Nephron progenitor cell (in vitro differentiated cells): ENCODE data around the gene PARP8.

ENCODE experiments used
- DNase-seq: peaks from one replicate; pipeline ENCODE4 v3.0.0; 2021
- H3K27ac Mint-ChIP-seq: 2 replicates; pipeline ENCODE4 v1.8.0; 2021; ENCODE audit warnings: mild to moderate bottlenecking, moderate library complexity, mixed read lengths
- H3K27me3 Mint-ChIP-seq: 2 replicates; pipeline ENCODE4 v1.8.0; 2021; ENCODE audit warnings: mild to moderate bottlenecking, low read depth, mixed read lengths; ENCODE audit not compliant: poor library complexity
- H3K36me3 Mint-ChIP-seq: 2 replicates; pipeline ENCODE4 v1.8.0; 2021; ENCODE audit warnings: low read depth, mixed read lengths
- H3K4me1 Mint-ChIP-seq: 2 replicates; pipeline ENCODE4 v1.8.0; 2021; ENCODE audit warnings: mixed read lengths
- H3K4me3 Mint-ChIP-seq: 2 replicates; pipeline ENCODE4 v1.8.0; 2021; ENCODE audit warnings: mild to moderate bottlenecking, moderate library complexity, mixed read lengths
- H3K9me3 Mint-ChIP-seq: 2 replicates; pipeline ENCODE4 v1.8.0; 2021; ENCODE audit warnings: mild to moderate bottlenecking, moderate library complexity, mixed read lengths
- CTCF ChIP-seq: fragments of 200-600 bp; sonication (generic); IDR thresholded peaks from 2 replicates; pipeline ENCODE4 v1.5.0; 2021; ENCODE audit warnings: antibody characterized with exemption

The PARP8 gene

DNA sequence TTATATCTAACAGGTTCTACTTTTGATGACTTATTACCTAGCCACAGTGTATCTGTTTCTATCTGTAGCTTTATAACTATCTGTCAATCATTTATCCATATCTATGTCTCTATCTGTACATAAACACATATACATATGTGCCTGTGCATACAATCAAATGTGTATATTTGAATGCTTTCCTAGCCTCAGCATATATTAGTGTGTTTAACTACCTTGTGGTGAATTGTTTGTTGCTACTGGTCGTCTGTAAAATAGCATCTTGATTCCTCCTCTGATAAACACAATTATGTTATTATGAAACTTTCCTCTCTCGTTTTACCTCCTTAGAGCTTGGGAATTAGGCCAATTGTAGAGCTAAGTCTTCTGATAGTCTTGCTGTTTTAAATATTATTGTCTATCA lies 44.4 kb downstream of the PARP8 start:
- H3K4me1 Mint-ChIP-seq, result peaks cover 8% of the 10 kb centered on the region
- H3K4me3 Mint-ChIP-seq, result no peak overlapping the region
- peaks cover 4% of the 10 kb centered on the region for H3K36me3 Mint-ChIP-seq
- no peak for TF ChIP-seq CTCF
- H3K27ac Mint-ChIP-seq, result no peak overlapping the region
- H3K9me3 Mint-ChIP-seq, result no peaks in the 10 kb centered on the region
- H3K27me3 Mint-ChIP-seq, result peaks cover 4% of the 10 kb centered on the region
- no peak for DNase-seq

DNA sequence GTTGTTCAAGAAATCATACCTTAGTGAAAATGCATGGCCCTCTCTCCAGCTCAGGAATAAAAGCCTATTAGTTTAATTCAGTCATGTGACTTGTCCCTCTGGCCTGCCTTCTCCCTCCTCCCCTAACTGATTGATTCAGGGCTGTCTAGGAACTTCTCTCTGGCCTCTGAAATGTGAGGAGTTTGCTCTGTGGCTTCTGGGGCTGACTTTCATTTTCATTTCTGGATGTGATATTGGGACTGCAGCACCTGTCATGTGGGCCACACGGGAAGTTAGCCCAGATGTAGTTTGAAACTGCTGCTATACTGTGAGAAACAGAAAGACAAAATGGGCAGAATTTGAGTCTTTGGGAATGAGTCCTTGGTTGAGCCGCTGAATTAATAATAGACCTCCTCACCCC lies 44.8 kb downstream of the PARP8 start:
- peaks cover 8% of the 10 kb centered on the region for H3K4me1 Mint-ChIP-seq
- H3K27me3 Mint-ChIP-seq, result peaks cover 4% of the 10 kb centered on the region
- DNase-seq, result no peak
- no peak overlapping the region for H3K27ac Mint-ChIP-seq
- H3K36me3 Mint-ChIP-seq, result peaks cover 4% of the 10 kb centered on the region
- TF ChIP-seq CTCF, result no peak
- H3K9me3 Mint-ChIP-seq, result no peaks in the 10 kb centered on the region
- H3K4me3 Mint-ChIP-seq, result no peak overlapping the region

- no peak for DNase-seq
- Mint-ChIP-seq H3K36me3 (peaks cover 4% of the 10 kb centered on the region), H3K4me3 (no peak overlapping the region), H3K9me3 (no peaks in the 10 kb centered on the region), H3K27ac (peak overlapping the region; percentile 70), H3K4me1 (peaks cover 8% of the 10 kb centered on the region), H3K27me3 (peaks cover 4% of the 10 kb centered on the region)
- no peak for TF ChIP-seq CTCF
Measured at GRCh38 chr5:50712479-50712878, 46.0 kb downstream of the PARP8 start.

DNA sequence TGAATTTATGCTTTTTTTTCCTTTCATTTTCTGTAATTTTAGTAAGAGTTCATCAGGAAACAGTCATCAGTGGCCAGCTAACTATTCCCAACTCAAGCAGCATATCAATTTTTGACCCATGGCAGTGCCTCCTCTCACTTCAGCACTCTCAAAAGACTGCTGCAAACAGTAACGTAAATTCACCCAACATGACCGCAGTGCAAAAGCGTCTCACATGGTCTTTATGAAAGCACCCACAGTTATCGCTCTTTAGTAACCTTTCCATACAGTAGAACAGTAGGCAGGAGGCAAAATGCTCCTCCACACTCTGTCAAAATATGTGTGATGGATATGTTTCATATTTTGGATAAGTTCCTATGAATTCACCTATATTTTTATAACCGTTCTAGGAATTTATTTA lies 48.6 kb downstream of the PARP8 start:
- H3K4me1 Mint-ChIP-seq, result peaks cover 9% of the 10 kb centered on the region
- TF ChIP-seq CTCF, result no peak
- H3K9me3 Mint-ChIP-seq, result no peaks in the 10 kb centered on the region
- peak overlapping the region; percentile 30 for H3K27ac Mint-ChIP-seq
- H3K27me3 Mint-ChIP-seq, result peaks cover 4% of the 10 kb centered on the region
- peaks cover 4% of the 10 kb centered on the region for H3K36me3 Mint-ChIP-seq
- H3K4me3 Mint-ChIP-seq, result no peak overlapping the region
- DNase-seq, result no peak

DNA sequence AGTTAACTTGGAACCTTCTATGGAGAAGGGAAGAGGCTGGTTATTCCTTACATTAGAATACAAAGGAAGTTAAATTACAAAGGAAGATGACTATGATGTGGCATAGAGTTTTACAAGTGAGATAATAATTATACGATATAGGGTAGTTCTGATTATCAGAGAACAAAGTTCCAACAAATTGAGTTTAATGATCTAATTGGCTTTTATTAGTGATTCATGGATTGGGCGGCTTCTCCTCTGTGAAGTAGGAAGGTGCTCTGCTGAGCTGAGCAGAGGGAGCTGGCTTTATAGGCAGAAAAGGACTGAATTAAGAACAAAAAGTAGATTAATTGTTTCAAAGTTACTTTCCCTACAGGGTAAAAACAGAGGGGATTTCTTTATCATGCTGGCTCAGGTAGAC lies 49.7 kb downstream of the PARP8 start:
- Mint-ChIP-seq H3K36me3 (peaks cover 4% of the 10 kb centered on the region), H3K27ac (no peak overlapping the region), H3K9me3 (no peaks in the 10 kb centered on the region), H3K4me3 (no peak overlapping the region), H3K27me3 (peaks cover 4% of the 10 kb centered on the region), H3K4me1 (peaks cover 17% of the 10 kb centered on the region)
- no peak for DNase-seq
- TF ChIP-seq CTCF, result no peak

- TF ChIP-seq CTCF, result no peak
- Mint-ChIP-seq H3K4me1 (peaks cover 14% of the 10 kb centered on the region), H3K36me3 (peaks cover 4% of the 10 kb centered on the region), H3K27me3 (peaks cover 4% of the 10 kb centered on the region), H3K4me3 (no peak overlapping the region), H3K27ac (no peak overlapping the region), H3K9me3 (no peaks in the 10 kb centered on the region)
- DNase-seq, result no peak
Measured at GRCh38 chr5:50717651-50718050, 51.2 kb downstream of the PARP8 start.
